ELR (cell line): ENCODE measurements around the gene AGTPBP1.
"Not testable (repeated sequence)": the region's sequence is repeated elsewhere in the genome, so short reads cannot be mapped to it uniquely, and the experiment has no call there.

Experiments
- DNase-seq: peaks from one replicate; pipeline ENCODE4 v3.0.0-alpha.2; 2015; ENCODE audit warnings: low read depth

AGTPBP1 gene

GRCh38 chr9:85741875-85742596 lies at the start of gene AGTPBP1:
Gene AGTPBP1 (minus strand): TSS chr9:85741954. CDS start chr9:85712533, 29,421 bp downstream.
- DNase-seq, result peak; percentile 91

- DNase-seq, result not testable (repeated sequence)
These were observed 44.4 kb upstream of the AGTPBP1 start for GRCh38 chr9:85786116-85786515.

GRCh38 chr9:85773844-85774243 lies 32.1 kb upstream of the AGTPBP1 start:
- DNase-seq, result not testable (repeated sequence)

GRCh38 chr9:85761802-85762201 lies 20.0 kb upstream of the AGTPBP1 start:
- DNase-seq, result not testable (repeated sequence)

- not testable (repeated sequence) for DNase-seq
These were observed 16.0 kb upstream of the AGTPBP1 start for GRCh38 chr9:85757716-85758115.

- not testable (repeated sequence) for DNase-seq
These were observed 14.5 kb upstream of the AGTPBP1 start for GRCh38 chr9:85756216-85756615.

GRCh38 chr9:85746309-85746708 lies 4.6 kb upstream of the AGTPBP1 start:
- no peak for DNase-seq

- DNase-seq, result no peak
These were observed 3.4 kb upstream of the AGTPBP1 start for GRCh38 chr9:85745203-85745602.

- no peak for DNase-seq
These were observed 2.7 kb upstream of the AGTPBP1 start for GRCh38 chr9:85744480-85744879.

- DNase-seq, result peak; percentile 86
These were observed 1.7 kb upstream of the AGTPBP1 start for GRCh38 chr9:85743275-85744128.

- DNase-seq, result peak; percentile 72
These were observed 813 bp upstream of the AGTPBP1 start for GRCh38 chr9:85742597-85742936.

GRCh38 chr9:85741095-85741874 lies 469 bp downstream of the AGTPBP1 start:
- peak; percentile 45 for DNase-seq

- no peak for DNase-seq
These were observed 1.0 kb downstream of the AGTPBP1 start for GRCh38 chr9:85740787-85741094.

GRCh38 chr9:85738509-85738908 lies 3.2 kb downstream of the AGTPBP1 start:
- no peak for DNase-seq

GRCh38 chr9:85737671-85738070 lies 4.1 kb downstream of the AGTPBP1 start:
- no peak for DNase-seq

GRCh38 chr9:85730916-85731630 lies 10.7 kb downstream of the AGTPBP1 start:
- no peak for DNase-seq

- DNase-seq, result no peak
These were observed 11.9 kb downstream of the AGTPBP1 start for GRCh38 chr9:85729882-85730281.

- DNase-seq, result no peak
These were observed 14.3 kb downstream of the AGTPBP1 start for GRCh38 chr9:85727500-85727899.

GRCh38 chr9:85726737-85727136 lies 15.0 kb downstream of the AGTPBP1 start:
- no peak for DNase-seq

- DNase-seq, result no peak
These were observed 18.5 kb downstream of the AGTPBP1 start for GRCh38 chr9:85723215-85723614.

GRCh38 chr9:85719411-85719810 lies 22.3 kb downstream of the AGTPBP1 start:
- not testable (repeated sequence) for DNase-seq

- DNase-seq, result not testable (repeated sequence)
These were observed 23.9 kb downstream of the AGTPBP1 start for GRCh38 chr9:85717818-85718217.
